ENCODE measurements around the gene NUDT1. TPM values are rescaled to one million over a fixed set of nuclear protein-coding genes. Genes with fewer than 3 reads are reported as not detected.
A peak's percentile ranks its signal among the peaks of the same experiment; 100 is the strongest.

Gene NUDT1
- total RNA-seq, 3 donors from 2014 or later (not counting 1 experiment from before 2014, with no cell fraction given) = 17.9 to 19.2 (median 18.2) TPM

DNA sequence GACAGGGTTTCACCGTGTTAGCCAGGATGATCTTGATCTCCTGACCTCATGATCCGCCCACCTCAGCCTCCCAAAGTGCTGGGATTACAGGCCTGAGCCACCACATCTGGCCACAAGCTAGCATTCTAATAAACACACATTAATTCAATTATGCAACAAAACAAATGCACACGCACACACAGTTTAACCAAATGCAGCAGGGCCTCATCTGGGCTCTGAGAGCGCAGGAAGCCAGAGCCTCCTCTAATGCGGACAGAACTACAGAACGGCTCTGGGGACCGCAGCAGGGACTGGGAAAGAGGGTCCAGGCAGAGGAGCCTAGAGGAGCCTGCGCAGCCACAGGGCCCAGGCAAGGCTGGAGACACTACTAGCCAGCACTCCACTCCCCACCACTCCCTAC lies 13.1 kb upstream of the NUDT1 start:
- ATAC-seq (no peak), DNase-seq (no peak)
- no peaks in the 10 kb centered on the region for H3K27me3 ChIP-seq (ENCODE audit: control insufficient read depth, insufficient read depth, low read length)
- Mint-ChIP-seq H3K27ac (no peak overlapping the region), H3K9me3 (no peaks in the 10 kb centered on the region), H3K4me3 (no peak overlapping the region), H3K36me3 (no peaks in the 10 kb centered on the region), H3K27me3 (ENCODE audit: low read depth in 2 of 2) (no peaks in the 10 kb centered on the region), H3K4me1 (peaks cover 33 to 40% of the 10 kb centered on the region in 2 donors)
- no peaks in the 10 kb centered on the region for H3K9me3 ChIP-seq (ENCODE audit: control insufficient read depth, insufficient read depth, low read length)
- no peak overlapping the region for H3K4me3 ChIP-seq (ENCODE audit: low read length)
- intact Hi-C loops (cut with micrococcal nuclease) = no loop called here
- H3K4me1 ChIP-seq (ENCODE audit: control insufficient read depth, insufficient read depth, low read length) = peaks cover 30% of the 10 kb centered on the region
- H3K27ac ChIP-seq (ENCODE audit: low read length) = no peak overlapping the region
- TF ChIP-seq, protein P1, sequence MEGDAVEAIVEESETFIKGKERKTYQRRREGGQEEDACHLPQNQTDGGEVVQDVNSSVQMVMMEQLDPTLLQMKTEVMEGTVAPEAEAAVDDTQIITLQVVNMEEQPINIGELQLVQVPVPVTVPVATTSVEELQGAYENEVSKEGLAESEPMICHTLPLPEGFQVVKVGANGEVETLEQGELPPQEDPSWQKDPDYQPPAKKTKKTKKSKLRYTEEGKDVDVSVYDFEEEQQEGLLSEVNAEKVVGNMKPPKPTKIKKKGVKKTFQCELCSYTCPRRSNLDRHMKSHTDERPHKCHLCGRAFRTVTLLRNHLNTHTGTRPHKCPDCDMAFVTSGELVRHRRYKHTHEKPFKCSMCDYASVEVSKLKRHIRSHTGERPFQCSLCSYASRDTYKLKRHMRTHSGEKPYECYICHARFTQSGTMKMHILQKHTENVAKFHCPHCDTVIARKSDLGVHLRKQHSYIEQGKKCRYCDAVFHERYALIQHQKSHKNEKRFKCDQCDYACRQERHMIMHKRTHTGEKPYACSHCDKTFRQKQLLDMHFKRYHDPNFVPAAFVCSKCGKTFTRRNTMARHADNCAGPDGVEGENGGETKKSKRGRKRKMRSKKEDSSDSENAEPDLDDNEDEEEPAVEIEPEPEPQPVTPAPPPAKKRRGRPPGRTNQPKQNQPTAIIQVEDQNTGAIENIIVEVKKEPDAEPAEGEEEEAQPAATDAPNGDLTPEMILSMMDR (IDR thresholded peaks at IDR 0.05) = no peak
- WGBS (ENCODE audit: insufficient coverage) = 95% methylated on average over 8 of the region's 8 CpGs
- peaks cover 29% of the 10 kb centered on the region for H3K36me3 ChIP-seq (ENCODE audit: control insufficient read depth, insufficient read depth, low read length)

DNA sequence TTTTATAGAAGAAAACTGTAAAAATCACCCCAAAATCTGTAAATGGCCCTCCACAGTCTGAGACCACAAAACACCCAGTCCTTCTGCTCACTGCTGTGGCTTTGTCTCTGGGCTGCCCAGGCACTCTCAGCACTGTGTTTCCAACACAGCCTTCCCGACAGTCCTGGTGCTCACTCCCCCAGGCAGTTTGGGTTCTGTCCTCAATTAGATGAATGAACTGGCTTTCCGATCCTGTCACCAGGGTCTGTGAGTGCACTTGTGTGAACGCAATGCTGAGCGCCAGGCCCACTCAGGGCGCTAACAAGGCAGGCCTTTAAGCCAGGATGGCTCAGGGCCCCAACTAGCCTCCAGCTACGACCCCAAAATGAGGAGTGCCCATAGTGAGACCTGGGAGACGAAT lies 12.6 kb upstream of the NUDT1 start:
- Histone ChIP-seq H3K4me1 (ENCODE audit: control insufficient read depth, insufficient read depth, low read length) (peaks cover 30% of the 10 kb centered on the region), H3K27me3 (ENCODE audit: control insufficient read depth, insufficient read depth, low read length) (no peaks in the 10 kb centered on the region), H3K4me3 (ENCODE audit: low read length) (no peak overlapping the region), H3K27ac (ENCODE audit: low read length) (no peak overlapping the region), H3K36me3 (ENCODE audit: control insufficient read depth, insufficient read depth, low read length) (peaks cover 26% of the 10 kb centered on the region), H3K9me3 (ENCODE audit: control insufficient read depth, insufficient read depth, low read length) (no peaks in the 10 kb centered on the region)
- H3K4me1 Mint-ChIP-seq = peaks cover 33 to 35% of the 10 kb centered on the region in 2 donors
- DNase-seq (no peak), ATAC-seq (no peak)
- H3K27me3 Mint-ChIP-seq (ENCODE audit: low read depth in 2 of 2) = no peaks in the 10 kb centered on the region
- TF ChIP-seq, protein P1 (IDR thresholded peaks at IDR 0.05) = no peak
- peak overlapping the region; percentile 28 for H3K4me3 Mint-ChIP-seq
- H3K36me3 Mint-ChIP-seq = no peaks in the 10 kb centered on the region
- WGBS (ENCODE audit: insufficient coverage) = 97% methylated on average over 7 of the region's 7 CpGs
- H3K9me3 Mint-ChIP-seq = no peaks in the 10 kb centered on the region
- H3K27ac Mint-ChIP-seq = no peak overlapping the region
- intact Hi-C loops (cut with micrococcal nuclease) = no loop called here

DNA sequence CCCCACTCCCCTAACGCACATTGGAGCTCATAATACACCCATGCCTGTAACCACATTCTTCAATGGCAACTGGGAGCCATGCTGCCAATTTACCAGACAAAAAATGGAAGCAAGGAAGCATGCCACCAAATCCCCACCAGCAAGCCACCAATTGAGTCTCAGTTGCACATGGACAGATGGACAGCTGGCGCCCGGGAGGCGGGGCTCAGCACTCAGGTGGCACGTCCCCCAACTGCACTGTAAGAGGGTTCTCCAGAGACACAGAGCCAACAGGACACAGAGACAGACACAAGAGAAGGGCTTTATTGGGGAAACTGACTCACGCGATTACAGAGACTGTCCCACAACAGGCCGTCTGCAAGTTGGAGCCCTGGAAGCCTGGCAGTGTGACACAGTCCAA lies 11.8 kb upstream of the NUDT1 start:
- WGBS (ENCODE audit: insufficient coverage) = 98% methylated on average over 8 of the region's 8 CpGs
- H3K27ac ChIP-seq (ENCODE audit: low read length) = no peak overlapping the region
- no peak overlapping the region for H3K27ac Mint-ChIP-seq
- ATAC-seq (no peak), DNase-seq (no peak)
- intact Hi-C loops (cut with micrococcal nuclease) = no loop called here
- no peaks in the 10 kb centered on the region for H3K27me3 ChIP-seq (ENCODE audit: control insufficient read depth, insufficient read depth, low read length)
- no peaks in the 10 kb centered on the region for H3K27me3 Mint-ChIP-seq (ENCODE audit: low read depth in 2 of 2)
- TF ChIP-seq, protein P1 (IDR thresholded peaks at IDR 0.05) = no peak
- H3K4me1 ChIP-seq (ENCODE audit: control insufficient read depth, insufficient read depth, low read length) = peaks cover 30% of the 10 kb centered on the region
- peak overlapping the region; percentile 9 for H3K4me3 Mint-ChIP-seq
- no peaks in the 10 kb centered on the region for H3K9me3 ChIP-seq (ENCODE audit: control insufficient read depth, insufficient read depth, low read length)
- H3K4me3 ChIP-seq (ENCODE audit: low read length) = no peak overlapping the region
- H3K36me3 ChIP-seq (ENCODE audit: control insufficient read depth, insufficient read depth, low read length) = peaks cover 22% of the 10 kb centered on the region
- H3K9me3 Mint-ChIP-seq = no peaks in the 10 kb centered on the region
- no peaks in the 10 kb centered on the region for H3K36me3 Mint-ChIP-seq
- peaks cover 33 to 35% of the 10 kb centered on the region in 2 donors for H3K4me1 Mint-ChIP-seq

DNA sequence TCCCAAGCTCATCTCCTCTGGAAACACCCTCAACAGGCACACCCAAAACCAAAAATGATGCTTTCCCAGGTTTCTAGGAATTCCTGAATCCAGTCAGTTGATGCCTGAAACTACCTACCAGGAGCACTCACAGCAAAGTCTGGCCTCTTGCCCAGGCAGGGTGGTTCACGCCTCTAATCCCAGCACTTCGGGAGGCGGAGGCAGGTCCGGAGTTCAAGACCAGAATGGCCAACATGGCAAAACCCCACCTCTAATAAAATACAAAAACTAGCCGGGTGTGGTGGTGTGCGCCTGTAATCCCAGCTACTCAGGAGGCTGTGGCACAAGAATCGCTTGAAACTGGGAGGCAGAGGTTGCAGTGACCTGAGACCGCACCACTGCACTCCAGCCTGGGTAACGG lies 11.1 kb upstream of the NUDT1 start:
- no peaks in the 10 kb centered on the region for H3K9me3 Mint-ChIP-seq
- Histone ChIP-seq H3K4me3 (ENCODE audit: low read length) (no peak overlapping the region), H3K36me3 (ENCODE audit: control insufficient read depth, insufficient read depth, low read length) (peaks cover 23% of the 10 kb centered on the region), H3K27me3 (ENCODE audit: control insufficient read depth, insufficient read depth, low read length) (no peaks in the 10 kb centered on the region), H3K9me3 (ENCODE audit: control insufficient read depth, insufficient read depth, low read length) (no peaks in the 10 kb centered on the region), H3K4me1 (ENCODE audit: control insufficient read depth, insufficient read depth, low read length) (peaks cover 30% of the 10 kb centered on the region), H3K27ac (ENCODE audit: low read length) (no peak overlapping the region)
- peaks cover 31 to 35% of the 10 kb centered on the region in 2 donors for H3K4me1 Mint-ChIP-seq
- intact Hi-C loops (cut with micrococcal nuclease) = no loop called here
- ATAC-seq (no peak), DNase-seq (no peak)
- H3K36me3 Mint-ChIP-seq = no peaks in the 10 kb centered on the region
- TF ChIP-seq, protein P1 (IDR thresholded peaks at IDR 0.05) = no peak
- 94% methylated on average over 8 of the region's 9 CpGs for WGBS (ENCODE audit: insufficient coverage)
- no peaks in the 10 kb centered on the region for H3K27me3 Mint-ChIP-seq (ENCODE audit: low read depth in 2 of 2)
- no peak overlapping the region for H3K4me3 Mint-ChIP-seq
- H3K27ac Mint-ChIP-seq = no peak overlapping the region

Measured in natural killer cell (primary cell).